SK-N-SH (cell line): ENCODE measurements around the gene RC3H2. TPM values are rescaled to one million over a fixed set of nuclear protein-coding genes. Genes with fewer than 3 reads are reported as not detected.

Experiments
- CTCF ChIA-PET: fragments of 300-600, 350-600 bp; formaldehyde crosslinking; extraction: SDS; loops from one replicate; lab custom pipeline; 2021; lab: Yijun Ruan, JAX
- POLR2A ChIA-PET: fragments of 350-600 bp; sonication (Branson Sonifier 250); formaldehyde crosslinking; extraction: SDS; loops from one replicate; lab custom pipeline; 2020; ENCODE audit warnings: antibody characterized with exemption, inconsistent platforms; lab: Yijun Ruan, JAX
- DNase-seq: peaks from one replicate; pipeline ENCODE4 v3.0.0; 2012
- H2AFZ ChIP-seq: fragments of 200-600 bp; sonication (generic); 2 replicates; pipeline ENCODE4 v1.8.1; 2016; ENCODE audit warnings: antibody characterized with exemption, mild to moderate bottlenecking, low read depth
- H3F3A ChIP-seq: fragments of 200-600 bp; sonication (generic); replicated peaks from 2 replicates; pipeline ENCODE3; 2016; ENCODE audit warnings: antibody characterized with exemption, mild to moderate bottlenecking; ENCODE audit not compliant: insufficient read depth
- H3K27ac ChIP-seq, 2 experiments: fragments of 200-500 bp in 1 of 2; fragments of 200-600 bp in 1 of 2; sonication (Bioruptor generic) in 1 of 2; sonication (generic), shearing (Covaris generic) in 1 of 2; 2 replicates each; pipeline versions ENCODE4 v1.5.1 to v1.6.1; 2014 to 2016; ENCODE audit warnings: low read depth in 2 of 2, inconsistent platforms in 1 of 2, low read length in 1 of 2, mild to moderate bottlenecking in 1 of 2, mixed read lengths in 1 of 2
- H3K27me3 ChIP-seq: fragments of 200-600 bp; sonication (generic), shearing (Covaris generic); 2 replicates; pipeline ENCODE4 v1.6.1; 2016; ENCODE audit warnings: mixed run types; ENCODE audit not compliant: insufficient read depth
- H3K36me3 ChIP-seq, 2 experiments: fragments of 200-500 bp in 1 of 2; fragments of 200-600 bp in 1 of 2; sonication (Bioruptor generic) in 1 of 2; sonication (generic) in 1 of 2; replicated peaks in 1 of 2; 2 replicates each; pipeline versions ENCODE3 to v1.5.1; 2014 to 2016; ENCODE audit warnings: low read length in 1 of 2, mild to moderate bottlenecking in 1 of 2; ENCODE audit not compliant: insufficient read depth in 2 of 2, control insufficient read depth in 1 of 2
- H3K4me1 ChIP-seq, 2 experiments: fragments of 200-500 bp in 1 of 2; fragments of 200-600 bp in 1 of 2; sonication (Bioruptor generic) in 1 of 2; sonication (generic), shearing (Covaris generic) in 1 of 2; 2 replicates each; pipeline versions ENCODE4 v1.5.1 to v1.6.1; 2014 to 2016; ENCODE audit warnings: low read depth in 1 of 2, low read length in 1 of 2, mixed run types in 1 of 2; ENCODE audit not compliant: insufficient read depth in 2 of 2, control insufficient read depth in 1 of 2
- H3K4me2 ChIP-seq: fragments of 200-600 bp; sonication (generic), shearing (Covaris generic); 2 replicates; pipeline ENCODE4 v1.6.1; 2017; ENCODE audit warnings: mixed run types
- H3K4me3 ChIP-seq, 2 experiments: fragments of 200-500 bp in 1 of 2; fragments of 200-600 bp in 1 of 2; sonication (Bioruptor generic) in 1 of 2; sonication (generic), shearing (Covaris generic) in 1 of 2; 2 replicates each; pipeline versions ENCODE4 v1.5.1 to v1.8.1; 2014 to 2016; ENCODE audit warnings: low read depth in 2 of 2, inconsistent platforms in 1 of 2, low read length in 1 of 2, mild to moderate bottlenecking in 1 of 2, mixed read lengths in 1 of 2, moderate library complexity in 1 of 2
- H3K79me2 ChIP-seq: fragments of 200-600 bp; sonication (generic); 2 replicates; pipeline ENCODE4 v1.8.1; 2017; ENCODE audit warnings: mild to moderate bottlenecking; ENCODE audit not compliant: insufficient read depth
- H3K9ac ChIP-seq: fragments of 200-600 bp; sonication (generic); 2 replicates; pipeline ENCODE4 v1.6.1; 2017; ENCODE audit warnings: mixed run types
- H3K9me2 ChIP-seq: fragments of 200-600 bp; sonication (generic); 2 replicates; pipeline ENCODE4 v1.6.1; 2017; ENCODE audit warnings: mixed run types
- H3K9me3 ChIP-seq: fragments of 200-600 bp; sonication (generic); 2 replicates; pipeline ENCODE4 v1.6.1; 2017; ENCODE audit warnings: mixed run types, mild to moderate bottlenecking, moderate library complexity
- H4K20me1 ChIP-seq: fragments of 200-600 bp; sonication (generic); 2 replicates; pipeline ENCODE4 v1.6.1; 2017; ENCODE audit warnings: mild to moderate bottlenecking, mixed run types; ENCODE audit not compliant: insufficient read depth
- EP300 ChIP-seq, 2 experiments: IDR thresholded peaks; 2 replicates each; pipeline versions ENCODE4 v1.4.0 to v1.6.1; 2012; ENCODE audit warnings: borderline replicate concordance in 1 of 2, low read depth in 1 of 2, low read length in 1 of 2
- FOSL2 ChIP-seq: IDR thresholded peaks from 2 replicates; pipeline ENCODE4 v1.4.0; 2012; ENCODE audit warnings: low read depth, mild to moderate bottlenecking, moderate library complexity, borderline replicate concordance
- GABPA ChIP-seq: IDR thresholded peaks from 2 replicates; pipeline ENCODE4 v1.4.0; 2012; ENCODE audit warnings: low read depth, mild to moderate bottlenecking
- JUND ChIP-seq: IDR thresholded peaks from 2 replicates; pipeline ENCODE4 v1.4.0; 2012
- MXI1 ChIP-seq: IDR thresholded peaks from 2 replicates; pipeline ENCODE4 v1.6.1; 2012; ENCODE audit warnings: mild to moderate bottlenecking, low read depth, low read length, improper control_type of control experiment
- NFIC ChIP-seq: IDR thresholded peaks from 2 replicates; pipeline ENCODE4 v1.4.0; 2012; ENCODE audit warnings: borderline replicate concordance
- NRF1 ChIP-seq: IDR thresholded peaks from 2 replicates; pipeline ENCODE4 v1.6.1; 2012; ENCODE audit warnings: low read depth, mild to moderate bottlenecking, low read length
- RAD21 ChIP-seq: IDR thresholded peaks from 2 replicates; pipeline ENCODE4 v1.6.1; 2012; ENCODE audit warnings: mild to moderate bottlenecking, low read length
- RCOR1 ChIP-seq: fragments of 150-350 bp; IDR thresholded peaks from 2 replicates; pipeline ENCODE4 v1.6.1; 2017; ENCODE audit warnings: antibody characterized with exemption, low read length
- RFX5 ChIP-seq: IDR thresholded peaks from 2 replicates; pipeline ENCODE4 v1.6.1; 2012; ENCODE audit warnings: mild to moderate bottlenecking, improper control_type of control experiment, low read length
- RXRA ChIP-seq: IDR thresholded peaks from 2 replicates; pipeline ENCODE4 v1.4.0; 2012; ENCODE audit warnings: low read depth, mild to moderate bottlenecking, borderline replicate concordance
- SMC3 ChIP-seq: IDR thresholded peaks from 2 replicates; pipeline ENCODE4 v1.6.1; 2012; ENCODE audit warnings: low read depth, low read length, improper control_type of control experiment
- TEAD4 ChIP-seq: IDR thresholded peaks from 2 replicates; pipeline ENCODE4 v1.4.0; 2012; ENCODE audit warnings: mild to moderate bottlenecking, borderline replicate concordance; ENCODE audit not compliant: insufficient read depth
- YY1 ChIP-seq: IDR thresholded peaks from 2 replicates; pipeline ENCODE4 v1.4.0; 2012; ENCODE audit warnings: low read depth, mild to moderate bottlenecking
- WGBS: methylation state at CpG from one replicate; pipeline ENCODE4 v1.1.6; 2017; ENCODE audit warnings: low lambda C conversion rate; 5-methylcytosine and 5-hydroxymethylcytosine counted together
- polyA plus RNA-seq, 3 experiments: library from polyadenylated mRNA; depleted of rRNA; stranded (reverse); fragments of >200 nt; gene quantifications; 2 replicates each; pipeline ENCODE4 v1.2.3, GENCODE V29; 2012
- TF ChIP-seq, protein P1 (sequence below): fragments of 150-350 bp; IDR thresholded peaks from 2 replicates; pipeline ENCODE4 v1.6.1; 2017; ENCODE audit warnings: antibody characterized with exemption, low read length, low read depth, borderline replicate concordance
- TF ChIP-seq, protein P2 (sequence below): IDR thresholded peaks from 2 replicates; pipeline ENCODE4 v1.4.0; 2012; ENCODE audit warnings: low read depth, borderline replicate concordance
- TF ChIP-seq, protein P3 (sequence below): IDR thresholded peaks from 2 replicates; pipeline ENCODE4 v1.4.0; 2012; ENCODE audit warnings: low read depth, borderline replicate concordance
- TF ChIP-seq, protein P4 (sequence below): fragments of 200-600 bp; sonication (generic); IDR thresholded peaks from 2 replicates; pipeline ENCODE4 v1.6.1; 2017; ENCODE audit warnings: antibody characterized with exemption, mild to moderate bottlenecking, moderate library complexity
- TF ChIP-seq, protein P5 (sequence below): IDR thresholded peaks from 2 replicates; pipeline ENCODE4; 2012

The RC3H2 gene
- polyA plus RNA-seq, 1 of the 3 experiments (the other 2 are of a cell fraction): 12.4 TPM

DNA sequence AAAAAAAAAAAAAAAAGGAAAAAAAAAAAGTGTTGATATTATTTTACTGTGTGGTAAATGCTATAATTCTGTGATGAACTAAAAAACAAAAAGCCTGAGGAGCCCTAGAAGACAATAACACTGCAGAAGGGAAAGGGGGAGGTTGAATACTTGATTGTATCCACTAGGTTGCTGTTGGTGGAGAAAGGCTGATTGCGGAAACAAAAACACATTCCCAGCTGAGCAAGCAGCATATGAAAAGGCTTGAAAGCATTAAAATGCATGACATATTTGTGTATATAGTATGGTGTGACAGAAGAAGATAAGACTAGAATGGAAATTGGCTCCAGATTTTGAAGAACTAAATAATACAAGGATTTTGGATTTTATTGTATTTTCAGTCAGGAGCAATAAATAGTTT lies 44.5 kb upstream of the RC3H2 start:
- H2AFZ ChIP-seq: no peak overlapping the region
- peaks cover 0 to 37% of the 10 kb centered on the region in 2 experiments; a peak in 2 of 4 replicates for H3K4me1 ChIP-seq
- POLR2A ChIA-PET: no interaction called here
- H3K4me3 ChIP-seq: no peak overlapping the region
- peaks cover 96% of the 10 kb centered on the region for H3K79me2 ChIP-seq
- H3K27ac ChIP-seq: no peak overlapping the region
- peaks cover 70% of the 10 kb centered on the region for H4K20me1 ChIP-seq
- no peak for DNase-seq
- no peaks in the 10 kb centered on the region for H3K9me3 ChIP-seq
- no peak overlapping the region for H3K4me2 ChIP-seq
- peaks cover 19% of the 10 kb centered on the region for H3F3A ChIP-seq
- WGBS: 100% methylated on average over 1 of the region's 1 CpG
- peaks cover 0 to 10% of the 10 kb centered on the region in 2 experiments for H3K36me3 ChIP-seq
- CTCF ChIA-PET: no interaction called here
- TF ChIP-seq, protein P1, sequence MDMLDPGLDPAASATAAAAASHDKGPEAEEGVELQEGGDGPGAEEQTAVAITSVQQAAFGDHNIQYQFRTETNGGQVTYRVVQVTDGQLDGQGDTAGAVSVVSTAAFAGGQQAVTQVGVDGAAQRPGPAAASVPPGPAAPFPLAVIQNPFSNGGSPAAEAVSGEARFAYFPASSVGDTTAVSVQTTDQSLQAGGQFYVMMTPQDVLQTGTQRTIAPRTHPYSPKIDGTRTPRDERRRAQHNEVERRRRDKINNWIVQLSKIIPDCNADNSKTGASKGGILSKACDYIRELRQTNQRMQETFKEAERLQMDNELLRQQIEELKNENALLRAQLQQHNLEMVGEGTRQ: no peak
- TF ChIP-seq, protein P2, sequence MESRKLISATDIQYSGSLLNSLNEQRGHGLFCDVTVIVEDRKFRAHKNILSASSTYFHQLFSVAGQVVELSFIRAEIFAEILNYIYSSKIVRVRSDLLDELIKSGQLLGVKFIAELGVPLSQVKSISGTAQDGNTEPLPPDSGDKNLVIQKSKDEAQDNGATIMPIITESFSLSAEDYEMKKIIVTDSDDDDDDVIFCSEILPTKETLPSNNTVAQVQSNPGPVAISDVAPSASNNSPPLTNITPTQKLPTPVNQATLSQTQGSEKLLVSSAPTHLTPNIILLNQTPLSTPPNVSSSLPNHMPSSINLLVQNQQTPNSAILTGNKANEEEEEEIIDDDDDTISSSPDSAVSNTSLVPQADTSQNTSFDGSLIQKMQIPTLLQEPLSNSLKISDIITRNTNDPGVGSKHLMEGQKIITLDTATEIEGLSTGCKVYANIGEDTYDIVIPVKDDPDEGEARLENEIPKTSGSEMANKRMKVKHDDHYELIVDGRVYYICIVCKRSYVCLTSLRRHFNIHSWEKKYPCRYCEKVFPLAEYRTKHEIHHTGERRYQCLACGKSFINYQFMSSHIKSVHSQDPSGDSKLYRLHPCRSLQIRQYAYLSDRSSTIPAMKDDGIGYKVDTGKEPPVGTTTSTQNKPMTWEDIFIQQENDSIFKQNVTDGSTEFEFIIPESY: no peak
- TF ChIP-seq JUND: no peak
- no peak for TF ChIP-seq RCOR1
- no peak for TF ChIP-seq NRF1
- no peak for TF ChIP-seq MXI1
- TF ChIP-seq, protein P3, sequence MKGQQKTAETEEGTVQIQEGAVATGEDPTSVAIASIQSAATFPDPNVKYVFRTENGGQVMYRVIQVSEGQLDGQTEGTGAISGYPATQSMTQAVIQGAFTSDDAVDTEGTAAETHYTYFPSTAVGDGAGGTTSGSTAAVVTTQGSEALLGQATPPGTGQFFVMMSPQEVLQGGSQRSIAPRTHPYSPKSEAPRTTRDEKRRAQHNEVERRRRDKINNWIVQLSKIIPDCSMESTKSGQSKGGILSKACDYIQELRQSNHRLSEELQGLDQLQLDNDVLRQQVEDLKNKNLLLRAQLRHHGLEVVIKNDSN: no peak
- no peak for TF ChIP-seq SMC3
- no peak for TF ChIP-seq FOSL2
- TF ChIP-seq EP300 (IDR thresholded peaks at IDR 0.05; ENCODE audit: borderline replicate concordance in 1 of 2, low read depth in 1 of 2, low read length in 1 of 2): no peak
- no peak for TF ChIP-seq NFIC
- TF ChIP-seq, protein P4, sequence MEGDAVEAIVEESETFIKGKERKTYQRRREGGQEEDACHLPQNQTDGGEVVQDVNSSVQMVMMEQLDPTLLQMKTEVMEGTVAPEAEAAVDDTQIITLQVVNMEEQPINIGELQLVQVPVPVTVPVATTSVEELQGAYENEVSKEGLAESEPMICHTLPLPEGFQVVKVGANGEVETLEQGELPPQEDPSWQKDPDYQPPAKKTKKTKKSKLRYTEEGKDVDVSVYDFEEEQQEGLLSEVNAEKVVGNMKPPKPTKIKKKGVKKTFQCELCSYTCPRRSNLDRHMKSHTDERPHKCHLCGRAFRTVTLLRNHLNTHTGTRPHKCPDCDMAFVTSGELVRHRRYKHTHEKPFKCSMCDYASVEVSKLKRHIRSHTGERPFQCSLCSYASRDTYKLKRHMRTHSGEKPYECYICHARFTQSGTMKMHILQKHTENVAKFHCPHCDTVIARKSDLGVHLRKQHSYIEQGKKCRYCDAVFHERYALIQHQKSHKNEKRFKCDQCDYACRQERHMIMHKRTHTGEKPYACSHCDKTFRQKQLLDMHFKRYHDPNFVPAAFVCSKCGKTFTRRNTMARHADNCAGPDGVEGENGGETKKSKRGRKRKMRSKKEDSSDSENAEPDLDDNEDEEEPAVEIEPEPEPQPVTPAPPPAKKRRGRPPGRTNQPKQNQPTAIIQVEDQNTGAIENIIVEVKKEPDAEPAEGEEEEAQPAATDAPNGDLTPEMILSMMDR: no peak
- TF ChIP-seq RAD21: no peak
- no peak for TF ChIP-seq GABPA
- TF ChIP-seq, protein P5, sequence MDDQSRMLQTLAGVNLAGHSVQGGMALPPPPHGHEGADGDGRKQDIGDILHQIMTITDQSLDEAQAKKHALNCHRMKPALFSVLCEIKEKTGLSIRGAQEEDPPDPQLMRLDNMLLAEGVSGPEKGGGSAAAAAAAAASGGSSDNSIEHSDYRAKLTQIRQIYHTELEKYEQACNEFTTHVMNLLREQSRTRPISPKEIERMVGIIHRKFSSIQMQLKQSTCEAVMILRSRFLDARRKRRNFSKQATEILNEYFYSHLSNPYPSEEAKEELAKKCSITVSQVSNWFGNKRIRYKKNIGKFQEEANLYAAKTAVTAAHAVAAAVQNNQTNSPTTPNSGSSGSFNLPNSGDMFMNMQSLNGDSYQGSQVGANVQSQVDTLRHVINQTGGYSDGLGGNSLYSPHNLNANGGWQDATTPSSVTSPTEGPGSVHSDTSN: no peak
- TF ChIP-seq TEAD4: no peak
- TF ChIP-seq YY1: no peak
- no peak for TF ChIP-seq RFX5
- no peak for TF ChIP-seq RXRA
- no peak overlapping the region for H3K9ac ChIP-seq
- H3K9me2 ChIP-seq: no peaks in the 10 kb centered on the region
- no peaks in the 10 kb centered on the region for H3K27me3 ChIP-seq
